IgD-negative memory B cell (primary cell): Measurements from ENCODE around the gene PTRH2. TPM values are rescaled to one million over a fixed set of nuclear protein-coding genes. Genes with fewer than 3 reads are reported as not detected.
A peak's percentile ranks its signal among the peaks of the same experiment; 100 is the strongest.
"Not testable (repeated sequence)": the region's sequence is repeated elsewhere in the genome, so short reads cannot be mapped to it uniquely, and the experiment has no call there.

Experiments used
- H3K27ac Mint-ChIP-seq, 3 donors: one replicate each; pipeline ENCODE4 v1.8.0; 2020 to 2022; ENCODE audit warnings: mild to moderate bottlenecking in 3 of 3, mixed read lengths in 3 of 3, moderate library complexity in 1 of 3
- H3K27me3 Mint-ChIP-seq: one replicate; pipeline ENCODE4 v1.8.0; 2021; ENCODE audit warnings: mixed read lengths
- H3K36me3 Mint-ChIP-seq: one replicate; pipeline ENCODE4 v1.8.0; 2020; ENCODE audit warnings: mild to moderate bottlenecking, mixed read lengths
- H3K4me1 Mint-ChIP-seq, 3 donors: one replicate each; pipeline ENCODE4 v1.8.0; 2020 to 2022; ENCODE audit warnings: mixed read lengths in 3 of 3, mild to moderate bottlenecking in 1 of 3
- H3K4me3 Mint-ChIP-seq, 4 donors: one replicate each; pipeline ENCODE4 v1.8.0; 2020 to 2022; ENCODE audit warnings: mild to moderate bottlenecking in 4 of 4, mixed read lengths in 4 of 4, moderate library complexity in 3 of 4
- H3K9me3 Mint-ChIP-seq, 3 donors: one replicate each; pipeline ENCODE4 v1.8.0; 2020 to 2021; ENCODE audit warnings: mixed read lengths in 3 of 3, mild to moderate bottlenecking in 1 of 3
- polyA plus RNA-seq: library from polyadenylated mRNA; unstranded; fragments of 300-500 nt; fragmentation: Illumina TruSeq; gene quantifications from one replicate; pipeline ENCODE4 v1.2.3, GENCODE V29; 2021

Gene PTRH2
- polyA plus RNA-seq, 1 donor from 2014 or later = 18.4 TPM

- H3K27me3 Mint-ChIP-seq = no peaks in the 10 kb centered on the region
- peak overlapping the region; percentile 21 to 71 (median 53) for H3K27ac Mint-ChIP-seq
- H3K4me3 Mint-ChIP-seq = peak overlapping the region in 1 of 4 donors; percentile 42
- H3K9me3 Mint-ChIP-seq = no peaks in the 10 kb centered on the region
- H3K4me1 Mint-ChIP-seq = peaks cover 43 to 51% (median 46%) of the 10 kb centered on the region in 3 donors
- H3K36me3 Mint-ChIP-seq = peaks cover 5% of the 10 kb centered on the region
Measured at GRCh38 chr17:59669944-59670343, 37.3 kb downstream of the PTRH2 start.

- Mint-ChIP-seq H3K4me3 (peak overlapping the region in 1 of 4 donors; percentile 17), H3K27me3 (no peaks in the 10 kb centered on the region), H3K4me1 (peaks cover 38 to 45% (median 42%) of the 10 kb centered on the region in 3 donors), H3K9me3 (no peaks in the 10 kb centered on the region), H3K27ac (peak overlapping the region; percentile 4 to 71 (median 19)), H3K36me3 (peaks cover 3% of the 10 kb centered on the region)
Measured at GRCh38 chr17:59669411-59669810, 37.8 kb downstream of the PTRH2 start.

GRCh38 chr17:59668816-59669215 lies 38.4 kb downstream of the PTRH2 start:
- H3K9me3 Mint-ChIP-seq = no peaks in the 10 kb centered on the region
- peak overlapping the region in 1 of 3 donors; percentile 63 for H3K27ac Mint-ChIP-seq
- H3K27me3 Mint-ChIP-seq = no peaks in the 10 kb centered on the region
- H3K36me3 Mint-ChIP-seq = peaks cover 3% of the 10 kb centered on the region
- peak overlapping the region in 1 of 4 donors; percentile 63 for H3K4me3 Mint-ChIP-seq
- peaks cover 33 to 39% (median 38%) of the 10 kb centered on the region in 3 donors for H3K4me1 Mint-ChIP-seq

- H3K36me3 Mint-ChIP-seq = peaks cover 3% of the 10 kb centered on the region
- H3K27me3 Mint-ChIP-seq = no peaks in the 10 kb centered on the region
- H3K4me3 Mint-ChIP-seq = no peak overlapping the region
- no peak overlapping the region for H3K27ac Mint-ChIP-seq
- H3K9me3 Mint-ChIP-seq = no peaks in the 10 kb centered on the region
- peaks cover 24 to 26% (median 26%) of the 10 kb centered on the region in 3 donors for H3K4me1 Mint-ChIP-seq
Measured at GRCh38 chr17:59666235-59666634, 41.0 kb downstream of the PTRH2 start.

GRCh38 chr17:59656624-59657023 lies 50.6 kb downstream of the PTRH2 start:
- not testable (repeated sequence) for H3K27ac Mint-ChIP-seq, H3K4me3 Mint-ChIP-seq, H3K4me1 Mint-ChIP-seq, H3K9me3 Mint-ChIP-seq, H3K36me3 Mint-ChIP-seq, H3K27me3 Mint-ChIP-seq

GRCh38 chr17:59652119-59652518 lies 55.1 kb downstream of the PTRH2 start:
- Mint-ChIP-seq H3K27ac (no peak overlapping the region), H3K4me1 (peaks cover 0 to 10% (median 8%) of the 10 kb centered on the region in 3 donors), H3K9me3 (peaks cover 0 to 3% (median 0%) of the 10 kb centered on the region in 3 donors), H3K27me3 (no peaks in the 10 kb centered on the region), H3K36me3 (peaks cover 9% of the 10 kb centered on the region), H3K4me3 (no peak overlapping the region)

GRCh38 chr17:59651346-59651745 lies 55.9 kb downstream of the PTRH2 start:
- H3K9me3 Mint-ChIP-seq = peaks cover 0 to 3% (median 0%) of the 10 kb centered on the region in 3 donors
- peaks cover 9% of the 10 kb centered on the region for H3K36me3 Mint-ChIP-seq
- no peak overlapping the region for H3K27ac Mint-ChIP-seq
- no peaks in the 10 kb centered on the region for H3K27me3 Mint-ChIP-seq
- no peak overlapping the region for H3K4me3 Mint-ChIP-seq
- H3K4me1 Mint-ChIP-seq = peaks cover 0 to 11% (median 8%) of the 10 kb centered on the region in 3 donors

GRCh38 chr17:59650642-59651041 lies 56.6 kb downstream of the PTRH2 start:
- H3K36me3 Mint-ChIP-seq = peaks cover 9% of the 10 kb centered on the region
- H3K27me3 Mint-ChIP-seq = no peaks in the 10 kb centered on the region
- H3K27ac Mint-ChIP-seq = peak overlapping the region in 1 of 3 donors; percentile 45
- H3K9me3 Mint-ChIP-seq = peaks cover 0 to 3% (median 0%) of the 10 kb centered on the region in 3 donors
- no peak overlapping the region for H3K4me3 Mint-ChIP-seq
- peaks cover 0 to 9% (median 8%) of the 10 kb centered on the region in 3 donors for H3K4me1 Mint-ChIP-seq

GRCh38 chr17:59649886-59650285 lies 57.3 kb downstream of the PTRH2 start:
- no peaks in the 10 kb centered on the region for H3K27me3 Mint-ChIP-seq
- H3K4me3 Mint-ChIP-seq = no peak overlapping the region
- H3K36me3 Mint-ChIP-seq = peaks cover 9% of the 10 kb centered on the region
- H3K4me1 Mint-ChIP-seq = peaks cover 0 to 10% (median 9%) of the 10 kb centered on the region in 3 donors
- H3K9me3 Mint-ChIP-seq = peaks cover 0 to 3% (median 0%) of the 10 kb centered on the region in 3 donors
- H3K27ac Mint-ChIP-seq = no peak overlapping the region

Other genes with a start within 250 kb of the PTRH2 start
- gene DHX40, start 141.8 kb downstream of the PTRH2 start, polyA plus RNA-seq = 17.6 TPM
- gene CLTC, start 87.5 kb downstream of the PTRH2 start, polyA plus RNA-seq = 27.8 TPM
- gene VMP1, start 224 bp upstream of the PTRH2 start, polyA plus RNA-seq = 35.5 TPM
- 17.6 TPM for gene TUBD1, start 185.5 kb upstream of the PTRH2 start, polyA plus RNA-seq
- gene RPS6KB1, start 185.7 kb upstream of the PTRH2 start, polyA plus RNA-seq = 23.5 TPM